ENCODE results near the gene PEX11B. TPM values are rescaled to one million over a fixed set of nuclear protein-coding genes. Genes with fewer than 3 reads are reported as not detected.

The PEX11B gene
- total RNA-seq = 19.9 and 23.7 TPM in 2 replicates

GRCh38 chr1:145918144-145918991 lies at the start of gene PEX11B:
Gene PEX11B (minus strand): TSS chr1:145918717. CDS start chr1:145918688, 29 bp downstream.

GRCh38 chr1:145964328-145965118 lies 46.0 kb upstream of the PEX11B start, which contains the start of the genes ANKRD34A and POLR3GL:
Gene ANKRD34A (minus strand): TSS chr1:145964575. CDS start chr1:145961759, 2,816 bp downstream.
Gene POLR3GL (plus strand): TSS chr1:145964690. CDS start chr1:145974866, 10,176 bp downstream.

GRCh38 chr1:145957443-145958319 lies 39.2 kb upstream of the PEX11B start, which contains the start of gene LIX1L:
Gene LIX1L (minus strand): TSS chr1:145958017. CDS start chr1:145957927, 90 bp downstream.

GRCh38 chr1:145927063-145927886 lies 8.8 kb upstream of the PEX11B start, which contains the start of gene RBM8A:
Gene RBM8A (minus strand): TSS chr1:145927484. CDS start chr1:145927426, 58 bp downstream.

GRCh38 chr1:145885738-145886287 lies 32.7 kb downstream of the PEX11B start, which contains the start of gene ANKRD35:
Gene ANKRD35 (minus strand): TSS chr1:145885866. CDS start chr1:145885758, 108 bp downstream.

Other genes starting within 250 kb of the PEX11B start
- 0.38 and 0.56 TPM in 2 replicates for gene PDZK1, start 211.3 kb downstream of the PEX11B start, total RNA-seq
- 0.28 TPM in 1 of 2 replicates, not detected in the other for gene CD160, start 199.2 kb downstream of the PEX11B start, total RNA-seq
- gene RNF115, start 94.6 kb downstream of the PEX11B start, total RNA-seq = 9.6 and 10.1 TPM in 2 replicates
- 29.3 and 30.3 TPM in 2 replicates for gene POLR3C, start 94.5 kb downstream of the PEX11B start, total RNA-seq
- 2.5 and 4.8 TPM in 2 replicates for gene NUDT17, start 73.1 kb downstream of the PEX11B start, total RNA-seq
- 4.8 and 7.1 TPM in 2 replicates for gene PIAS3, start 59.6 kb downstream of the PEX11B start, total RNA-seq
- gene ANKRD35, start 32.9 kb downstream of the PEX11B start, total RNA-seq = 0.85 and 0.96 TPM in 2 replicates
- 3.4 and 5.8 TPM in 2 replicates for gene ITGA10, start 8.7 kb downstream of the PEX11B start, total RNA-seq
- gene RBM8A, start 8.8 kb upstream of the PEX11B start, total RNA-seq = 80.6 and 212 TPM in 2 replicates
- 15.2 and 23.8 TPM in 2 replicates for gene LIX1L, start 39.3 kb upstream of the PEX11B start, total RNA-seq
- gene ANKRD34A, start 45.9 kb upstream of the PEX11B start, total RNA-seq = 0.28 and 0.38 TPM in 2 replicates
- 12.4 and 19.2 TPM in 2 replicates for gene POLR3GL, start 46.0 kb upstream of the PEX11B start, total RNA-seq
- gene TXNIP, start 77.9 kb upstream of the PEX11B start, total RNA-seq = 101 and 115 TPM in 2 replicates
- not detected in 2 replicates for gene HJV, start 103.0 kb upstream of the PEX11B start, total RNA-seq
- 2.5 and 3.1 TPM in 2 replicates for gene NBPF10, start 226.1 kb upstream of the PEX11B start, total RNA-seq

All from regular cardiac myocyte (primary cell).